ENCODE data around the gene BABAM2. TPM values are rescaled to one million over a fixed set of nuclear protein-coding genes. Genes with fewer than 3 reads are reported as not detected.

The BABAM2 gene
- total and polyA plus RNA-seq, 2 of the 4 experiments (the other 2 are of a cell fraction), result 20.9 to 23.1 TPM

GRCh38 chr2:27915191-27915590 lies 24.7 kb downstream of the BABAM2 start:
- Histone ChIP-seq H2BK20ac (ENCODE audit: low read depth, low read length) (no peak overlapping the region), H3K79me1 (ENCODE audit: low read depth in 1 of 2, low read length in 2 of 2) (peaks cover 3 to 5% of the 10 kb centered on the region in 2 experiments; a peak in 2 of 4 replicates), H2AFZ (replicated peaks; ENCODE audit: low read length, poor library complexity) (no peak overlapping the region), H3K14ac (replicated peaks; ENCODE audit: low read depth, low read length) (no peak overlapping the region), H3K36me3 (ENCODE audit: control insufficient read depth, insufficient read depth, low read length) (no peaks in the 10 kb centered on the region), H4K91ac (ENCODE audit: insufficient read depth, low read depth, low read length) (no peak overlapping the region), H2BK120ac (ENCODE audit: low read depth, low read length) (no peak overlapping the region), H3K23ac (ENCODE audit: low read depth, low read length) (no peak overlapping the region), H3K4me2 (ENCODE audit: low read depth, low read length) (no peak overlapping the region), H4K5ac (ENCODE audit: low read depth, low read length) (no peak overlapping the region), H3K56ac (ENCODE audit: extremely low read depth, insufficient read depth, low read length) (no peak overlapping the region), H3K9me1 (ENCODE audit: insufficient read depth, low read length) (no peaks in the 10 kb centered on the region), H2AK5ac (ENCODE audit: low read depth, low read length) (no peak overlapping the region), H3K18ac (ENCODE audit: low read depth, low read length) (no peak overlapping the region), H4K8ac (ENCODE audit: low read depth in 2 of 2, low read length in 2 of 2) (no peak overlapping the region), H3K27ac (ENCODE audit: insufficient read depth, low read length) (no peak overlapping the region), H3K27me3 (ENCODE audit: control insufficient read depth, insufficient read depth, low read length) (no peaks in the 10 kb centered on the region), H4K20me1 (ENCODE audit: insufficient read depth, low read length) (no peaks in the 10 kb centered on the region), H3K4me3 (ENCODE audit: insufficient read depth, low read depth, low read length) (no peak overlapping the region), H3K9ac (ENCODE audit: low read depth, low read length) (no peak overlapping the region), H3K4me1 (ENCODE audit: control insufficient read depth, insufficient read depth, low read length) (0 out of 2 replicates have a peak, but pooled peaks cover 2% of the 10 kb centered on the region), H2BK15ac (ENCODE audit: low read depth, low read length) (no peak overlapping the region), H2AK9ac (replicated peaks; ENCODE audit: low read depth, low read length, poor library complexity) (no peak overlapping the region), H3K4ac (ENCODE audit: low read depth, low read length) (no peak overlapping the region), H3K9me3 (ENCODE audit: control insufficient read depth, insufficient read depth, low read length) (no peaks in the 10 kb centered on the region), H2BK5ac (ENCODE audit: low read depth, low read length, poor library complexity, severe bottlenecking) (no peak overlapping the region)
- no peak for ATAC-seq (ENCODE audit: low read depth)
- WGBS, 2 experiments (ENCODE audit: extremely low coverage in 2 of 2, insufficient read length in 1 of 2), result no CpG with 5 or more reads among the region's 5 CpGs
- dilution Hi-C loops (cut with HindIII; ENCODE audit: low sequenced_read_pairs, unreplicated experiment) (no loop called here), intact Hi-C loops (cut with micrococcal nuclease) (no loop called here), in situ Hi-C loops (cut with MboI; ENCODE audit: low sequenced_read_pairs) (no loop called here)
- ChIA-PET CTCF (interaction anchor here (0.6 kb wide), 2 partner anchors 99 to 575 kb away, joined by 3 read pairs; no protein-coding TSS in a partner anchor), POLR2A (ENCODE audit: unreplicated experiment) (no interaction called here)
- TF ChIP-seq SMC3 (IDR thresholded peaks at IDR 0.05; ENCODE audit: low read depth, low read length), result no peak
- no peak for TF ChIP-seq NFE2L2 (IDR thresholded peaks at IDR 0.05; ENCODE audit: low read depth, low read length)
- TF ChIP-seq CEBPB (IDR thresholded peaks at IDR 0.05; ENCODE audit: low read depth, low read length), result no peak
- no peak for TF ChIP-seq RFX5 (IDR thresholded peaks at IDR 0.05; ENCODE audit: low read depth, low read length)
- TF ChIP-seq, protein P1, sequence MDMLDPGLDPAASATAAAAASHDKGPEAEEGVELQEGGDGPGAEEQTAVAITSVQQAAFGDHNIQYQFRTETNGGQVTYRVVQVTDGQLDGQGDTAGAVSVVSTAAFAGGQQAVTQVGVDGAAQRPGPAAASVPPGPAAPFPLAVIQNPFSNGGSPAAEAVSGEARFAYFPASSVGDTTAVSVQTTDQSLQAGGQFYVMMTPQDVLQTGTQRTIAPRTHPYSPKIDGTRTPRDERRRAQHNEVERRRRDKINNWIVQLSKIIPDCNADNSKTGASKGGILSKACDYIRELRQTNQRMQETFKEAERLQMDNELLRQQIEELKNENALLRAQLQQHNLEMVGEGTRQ (IDR thresholded peaks at IDR 0.05; ENCODE audit: low read depth, low read length), result no peak
- no TSS peak for BruUV-seq (replicated peaks)
- DNase-seq, result no peak
